Stomach (tissue), 19 donors: Measurements from ENCODE around the gene DHX8. TPM values are rescaled to one million over a fixed set of nuclear protein-coding genes. Genes with fewer than 3 reads are reported as not detected.

Experiments used
- DNase-seq, 2 donors: peaks; one replicate each; pipeline versions ENCODE4 v3.0.0 to v3.0.0-alpha.2; 2013 to 2019
- H3K27ac ChIP-seq, 5 donors: fragments of 200-600 bp in 4 of 5; sonication (generic) in 4 of 5; one replicate each; pipeline ENCODE4 v1.5.1; 2013 to 2019; ENCODE audit warnings: mild to moderate bottlenecking in 1 of 5, moderate library complexity in 1 of 5
- H3K27me3 ChIP-seq, 3 donors: fragments of 200-600 bp; sonication (generic); one replicate each; pipeline ENCODE4 v1.5.1; 2017 to 2019; ENCODE audit warnings: mixed run types in 1 of 3
- H3K36me3 ChIP-seq, 4 donors: fragments of 200-600 bp; sonication (generic); 1 replicate in 3 of 4; 2 replicates in 1 of 4; pipeline ENCODE4 v1.5.1; 2016 to 2019
- H3K4me1 ChIP-seq, 4 donors: fragments of 200-600 bp; sonication (generic); one replicate each; pipeline ENCODE4 v1.5.1; 2016 to 2019
- H3K4me3 ChIP-seq, 4 donors: fragments of 200-600 bp; sonication (generic) in 3 of 4; one replicate each; pipeline ENCODE4 v1.5.1; 2016 to 2019; ENCODE audit warnings: mild to moderate bottlenecking in 1 of 4
- H3K9me3 ChIP-seq, 4 donors: fragments of 200-600 bp; sonication (generic); one replicate each; pipeline ENCODE4 v1.5.1; 2016 to 2019
- EP300 ChIP-seq: sonication (generic); formaldehyde crosslinking; IDR thresholded peaks from one replicate; pipeline ENCODE4 v1.6.1; 2017; ENCODE audit warnings: antibody characterized with exemption
- POLR2A ChIP-seq, 4 donors: fragments of 450-650 bp; IDR thresholded peaks; one replicate each; pipeline ENCODE4 v1.6.1; 2016; ENCODE audit warnings: antibody characterized with exemption in 4 of 4, control low read depth in 2 of 4, mild to moderate bottlenecking in 1 of 4, moderate library complexity in 1 of 4
- POLR2AphosphoS5 ChIP-seq, 3 donors: sonication (generic); formaldehyde crosslinking; IDR thresholded peaks; one replicate each; pipeline ENCODE4 v1.6.1; 2016; ENCODE audit warnings: antibody characterized with exemption in 3 of 3
- WGBS, 5 donors: extraction: QIAGEN DNeasy Blood & Tissue Kit in 3 of 5; methylation state at CpG; one replicate each; pipeline versions ENCODE4 v1.1.5 to v1.1.7; 2013 to 2018; 5-methylcytosine and 5-hydroxymethylcytosine counted together
- intact Hi-C: fragments of 100-400 bp; cut with DNase I; formaldehyde crosslinking; loops from one replicate; pipeline ENCODE4 v1.15.1; 2023; ENCODE audit warnings: low total_unique reads
- long read RNA-seq, 10 donors: transcript quantifications; one replicate each; lab custom pipeline, GENCODE V29; 2026
- polyA plus RNA-seq, 3 donors: library from polyadenylated mRNA; stranded (reverse); fragments of 200-250 nt; gene quantifications; one replicate each; pipeline ENCODE4 v1.2.3, GENCODE V29; 2013
- total RNA-seq, 5 donors: library from RNA; depleted of rRNA; stranded (reverse); fragments of >200 nt; gene quantifications; one replicate each; pipeline versions ENCODE4 v1.1.0 to v1.2.3, GENCODE V29; 2014 to 2016
- TF ChIP-seq, protein P1 (sequence below), 7 experiments: fragments of 450-650 bp in 4 of 7; fragments of 200-600 bp in 3 of 7; sonication (generic) in 3 of 7; IDR thresholded peaks; one replicate each; pipeline ENCODE4 v1.5.1; 2016 to 2019; ENCODE audit warnings: antibody characterized with exemption in 7 of 7, control low read depth in 2 of 7, mild to moderate bottlenecking in 1 of 7
- donor health status: healthy with polysubstance abuse.
- donor health status: Bipolar disorder and iron deficiency.
- donor health status: healthy.

The DHX8 gene
- 100 to 1,000 TPM in 1 of 5 donors, 10 to 100 TPM in 3, 1 to 10 TPM in 1; 9.8 to 137 (median 28.6) TPM for total RNA-seq
- polyA plus RNA-seq, result 10 to 100 TPM in 2 of 3 donors, 1 to 10 TPM in 1; 9.2 to 36.0 (median 13.8) TPM
- long read RNA-seq, donor 1, full-length matches to known transcripts, result 2 of 2 reads
- long read RNA-seq, donor 1, partial matches to known transcripts, result 0 of 2 reads
- long read RNA-seq, donor 1, other reads (novel, unspliced or antisense), result 0 of 2 reads
- long read RNA-seq, donor 2, full-length matches to known transcripts, result 2 of 2 reads
- long read RNA-seq, donor 2, partial matches to known transcripts, result 0 of 2 reads
- long read RNA-seq, donor 2, other reads (novel, unspliced or antisense), result 0 of 2 reads
- long read RNA-seq, donor 3, result 0 reads
- long read RNA-seq, donor 4, result 0 reads
- long read RNA-seq, donor 5, partial matches to known transcripts, result 0 of 1 reads
- long read RNA-seq, donor 5, other reads (novel, unspliced or antisense), result 0 of 1 reads
- long read RNA-seq, donor 6, full-length matches to known transcripts, result 1 of 27 reads
- long read RNA-seq, donor 6, partial matches to known transcripts, result 26 of 27 reads
- long read RNA-seq, donor 6, other reads (novel, unspliced or antisense), result 0 of 27 reads
- long read RNA-seq, donor 7, full-length matches to known transcripts, result 2 of 2 reads
- long read RNA-seq, donor 7, partial matches to known transcripts, result 0 of 2 reads
- long read RNA-seq, donor 7, other reads (novel, unspliced or antisense), result 0 of 2 reads
- long read RNA-seq, donor 8, full-length matches to known transcripts, result 3 of 3 reads
- long read RNA-seq, donor 8, partial matches to known transcripts, result 0 of 3 reads
- long read RNA-seq, donor 8, other reads (novel, unspliced or antisense), result 0 of 3 reads
- long read RNA-seq, donor 9, full-length matches to known transcripts, result 2 of 2 reads
- long read RNA-seq, donor 9, partial matches to known transcripts, result 0 of 2 reads
- long read RNA-seq, donor 9, other reads (novel, unspliced or antisense), result 0 of 2 reads
- long read RNA-seq, donor 10, full-length matches to known transcripts, result 1 of 1 reads
- long read RNA-seq, donor 10, partial matches to known transcripts, result 0 of 1 reads
- long read RNA-seq, donor 10, other reads (novel, unspliced or antisense), result 0 of 1 reads

DNA sequence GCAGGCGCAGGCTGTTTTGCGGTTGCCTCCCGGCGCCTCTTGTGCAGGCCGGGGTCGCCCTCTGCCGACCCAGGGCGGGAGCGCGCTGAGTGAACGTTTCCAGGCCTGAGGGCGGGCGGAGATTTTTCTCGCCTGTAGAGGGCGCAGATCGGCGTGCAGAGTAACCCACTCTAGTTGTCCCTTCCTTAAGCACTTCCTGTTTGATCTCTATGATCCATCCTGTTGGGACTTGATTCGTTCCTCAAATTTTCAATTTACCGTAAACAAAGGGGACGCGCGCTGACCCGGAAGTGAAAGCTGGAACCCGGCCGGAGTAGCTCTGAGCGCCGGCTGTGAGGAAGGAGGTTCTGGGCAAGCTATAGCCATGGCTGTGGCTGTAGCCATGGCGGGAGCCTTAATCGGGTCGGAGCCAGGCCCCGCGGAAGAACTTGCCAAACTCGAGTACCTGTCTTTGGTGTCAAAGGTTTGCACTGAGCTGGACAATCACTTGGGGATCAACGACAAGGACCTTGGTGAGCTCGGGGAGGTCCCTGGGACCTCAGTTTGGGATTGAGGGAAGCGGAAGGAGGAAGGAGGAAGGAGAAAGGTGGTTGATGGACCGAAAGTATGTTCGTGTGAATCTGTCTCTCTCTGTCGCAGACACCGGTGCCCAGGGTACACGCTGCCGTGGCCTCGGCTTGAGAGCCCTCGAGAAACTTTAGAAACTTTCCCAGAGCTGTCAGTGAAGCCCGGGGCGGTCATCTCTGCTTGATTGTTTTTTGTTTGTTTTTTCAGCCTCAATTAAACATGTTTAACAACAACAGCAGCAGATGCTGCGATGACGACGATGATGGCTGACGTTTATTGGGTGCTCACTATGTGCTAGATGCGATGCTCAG is at the start of gene DHX8:
DHX8 (plus strand) TSS at position 302 of the 878 bp plus-strand sequence; CDS start at position 365, 63 bp downstream.
- Histone ChIP-seq H3K4me3 (peak within 1 kb of the TSS; percentile 63 to 84 (median 80)), H3K9me3 (no peaks in the 10 kb centered on the region), H3K27ac (peak within 1 kb of the TSS; percentile 80 to 90 (median 86)), H3K27me3 (no peaks in the 10 kb centered on the region), H3K4me1 (peaks cover 23 to 42% (median 33%) of the 10 kb centered on the region in 4 donors), H3K36me3 (no peaks in the 10 kb centered on the region)
- TF ChIP-seq, protein P1, sequence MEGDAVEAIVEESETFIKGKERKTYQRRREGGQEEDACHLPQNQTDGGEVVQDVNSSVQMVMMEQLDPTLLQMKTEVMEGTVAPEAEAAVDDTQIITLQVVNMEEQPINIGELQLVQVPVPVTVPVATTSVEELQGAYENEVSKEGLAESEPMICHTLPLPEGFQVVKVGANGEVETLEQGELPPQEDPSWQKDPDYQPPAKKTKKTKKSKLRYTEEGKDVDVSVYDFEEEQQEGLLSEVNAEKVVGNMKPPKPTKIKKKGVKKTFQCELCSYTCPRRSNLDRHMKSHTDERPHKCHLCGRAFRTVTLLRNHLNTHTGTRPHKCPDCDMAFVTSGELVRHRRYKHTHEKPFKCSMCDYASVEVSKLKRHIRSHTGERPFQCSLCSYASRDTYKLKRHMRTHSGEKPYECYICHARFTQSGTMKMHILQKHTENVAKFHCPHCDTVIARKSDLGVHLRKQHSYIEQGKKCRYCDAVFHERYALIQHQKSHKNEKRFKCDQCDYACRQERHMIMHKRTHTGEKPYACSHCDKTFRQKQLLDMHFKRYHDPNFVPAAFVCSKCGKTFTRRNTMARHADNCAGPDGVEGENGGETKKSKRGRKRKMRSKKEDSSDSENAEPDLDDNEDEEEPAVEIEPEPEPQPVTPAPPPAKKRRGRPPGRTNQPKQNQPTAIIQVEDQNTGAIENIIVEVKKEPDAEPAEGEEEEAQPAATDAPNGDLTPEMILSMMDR (IDR thresholded peaks at IDR 0.05), result peak in 6 of 7 experiments; percentile 59 to 100 (median 100)
- TF ChIP-seq EP300, result no peak
- peak; percentile 88 to 97 (median 92) for TF ChIP-seq POLR2AphosphoS5 (IDR thresholded peaks at IDR 0.05)
- DNase-seq, result peak; percentile 99
- WGBS, 5 donors, result 0 to 1% (median 0%) methylated on average over 49 to 51 of the region's 51 CpGs
- intact Hi-C loops, result loop anchor here (5.0 kb wide), 1 partner anchor 92 kb away; no protein-coding TSS in a partner anchor

DNA sequence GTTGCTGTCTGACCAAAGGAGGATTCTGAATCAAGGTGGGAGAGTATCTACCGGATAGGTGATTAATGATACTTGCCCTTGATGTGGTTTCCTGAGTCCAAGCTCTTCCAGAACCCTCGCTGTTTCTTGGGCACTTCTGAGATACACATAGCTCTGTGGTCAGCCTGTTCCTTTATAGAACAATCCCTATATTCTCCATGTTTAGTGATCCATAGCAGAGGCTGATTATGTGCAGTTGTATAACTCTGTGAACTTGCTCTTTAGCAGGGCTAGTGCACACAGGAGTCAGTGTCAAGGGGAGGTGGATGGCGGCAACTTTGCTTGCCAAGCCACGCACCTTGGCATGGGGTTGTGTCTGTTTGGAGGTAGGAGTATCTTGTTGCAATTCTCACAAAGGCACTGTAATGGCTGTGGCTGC is 48.9 kb upstream of the DHX8 start:
- 60 to 84% (median 72%) methylated on average over 4 of the region's 4 CpGs for WGBS, 5 donors
- no peak overlapping the region for H3K27ac ChIP-seq
- no peaks in the 10 kb centered on the region for H3K9me3 ChIP-seq
- H3K36me3 ChIP-seq, result no peaks in the 10 kb centered on the region
- TF ChIP-seq, protein P1 (IDR thresholded peaks at IDR 0.05), result no peak
- no peak for TF ChIP-seq EP300
- TF ChIP-seq POLR2A (IDR thresholded peaks at IDR 0.05), result no peak
- no peak for TF ChIP-seq POLR2AphosphoS5 (IDR thresholded peaks at IDR 0.05)
- DNase-seq, result no peak
- intact Hi-C loops, result no loop called here
- peaks cover 0 to 4% (median 0%) of the 10 kb centered on the region in 3 donors for H3K27me3 ChIP-seq
- no peak overlapping the region for H3K4me3 ChIP-seq
- peaks cover 0 to 20% (median 17%) of the 10 kb centered on the region in 4 donors for H3K4me1 ChIP-seq

DNA sequence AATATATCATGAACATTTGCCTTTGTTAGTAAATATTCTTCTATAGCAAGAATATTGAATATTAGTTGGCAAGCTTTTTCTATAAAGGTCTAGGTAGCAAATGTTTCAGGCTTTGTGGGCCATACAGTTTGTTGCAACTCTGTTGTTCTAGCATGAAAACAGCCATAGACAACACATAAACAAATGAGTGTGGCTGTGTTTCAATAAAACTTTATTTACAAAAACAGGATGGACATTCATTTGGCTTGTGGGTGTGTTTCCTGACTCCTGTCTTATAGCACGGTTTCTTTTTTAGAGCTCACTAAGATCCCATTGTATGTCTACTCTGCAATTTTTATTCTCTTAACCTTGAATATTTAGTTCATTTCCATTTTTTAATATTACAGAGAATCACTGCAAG is 46.0 kb upstream of the DHX8 start:
- Histone ChIP-seq H3K36me3 (no peaks in the 10 kb centered on the region), H3K4me1 (peaks cover 0 to 14% (median 8%) of the 10 kb centered on the region in 4 donors), H3K9me3 (no peaks in the 10 kb centered on the region), H3K27me3 (peaks cover 0 to 4% (median 0%) of the 10 kb centered on the region in 3 donors), H3K4me3 (no peak overlapping the region), H3K27ac (no peak overlapping the region)
- intact Hi-C loops, result no loop called here
- DNase-seq, result no peak
- no peak for TF ChIP-seq POLR2A (IDR thresholded peaks at IDR 0.05)
- no peak for TF ChIP-seq EP300
- TF ChIP-seq POLR2AphosphoS5 (IDR thresholded peaks at IDR 0.05), result no peak
- TF ChIP-seq, protein P1 (IDR thresholded peaks at IDR 0.05), result no peak
- 61 to 73% (median 66%) methylated on average over 1 of the region's 1 CpG for WGBS, 5 donors
